Left lung (tissue), 10 donors: ENCODE measurements around the gene PTTG1IP. TPM values are rescaled to one million over a fixed set of nuclear protein-coding genes. Genes with fewer than 3 reads are reported as not detected.

ENCODE experiments used
- ATAC-seq: fragments of 200-7000 bp; cut with Tn5 transposase; one replicate; pipeline ENCODE4 v1.9.1; 2020; ENCODE audit warnings: moderate library complexity
- DNase-seq, 4 donors: peaks; one replicate each; pipeline ENCODE4 v3.0.0-alpha.2; 2013 to 2020
- H3K27ac ChIP-seq, 2 donors: fragments of 200-600 bp; sonication (generic) in 1 of 2; one replicate each; pipeline versions ENCODE4 v1.5.0 to v1.8.0; 2020 to 2021
- H3K27me3 ChIP-seq, 2 donors: fragments of 200-600 bp; sonication (generic) in 1 of 2; one replicate each; pipeline versions ENCODE4 v1.5.0 to v1.8.0; 2020 to 2021
- H3K36me3 ChIP-seq, 2 donors: fragments of 200-600 bp; sonication (generic) in 1 of 2; one replicate each; pipeline versions ENCODE4 v1.5.0 to v1.8.0; 2020 to 2021
- H3K4me1 ChIP-seq, 2 donors: fragments of 200-600 bp; one replicate each; pipeline ENCODE4 v1.8.0; 2021
- H3K4me3 ChIP-seq, 2 donors: fragments of 200-600 bp; sonication (generic) in 1 of 2; one replicate each; pipeline versions ENCODE4 v1.5.0 to v1.8.0; 2020 to 2021; ENCODE audit warnings: mild to moderate bottlenecking in 1 of 2
- H3K9me3 ChIP-seq, 2 donors: fragments of 200-600 bp; sonication (generic) in 1 of 2; one replicate each; pipeline versions ENCODE4 v1.5.0 to v1.8.0; 2020 to 2021
- CTCF ChIP-seq, 2 donors: fragments of 200-600 bp; sonication (generic) in 1 of 2; IDR thresholded peaks; one replicate each; pipeline versions ENCODE4 v1.5.0 to v1.8.0; 2021; ENCODE audit warnings: antibody characterized with exemption in 2 of 2
- intact Hi-C, 2 donors: fragments of 100-400 bp; cut with DNase I; formaldehyde crosslinking; loops; one replicate each; pipeline versions ENCODE4 v1.11.2 to v1.14.2; 2022
- polyA plus RNA-seq, 6 donors: library from polyadenylated mRNA; unstranded; fragments of 120-200 nt; gene quantifications; one replicate each; pipeline ENCODE4 v1.2.1, GENCODE V29; 2013; ENCODE audit not compliant: insufficient read length in 6 of 6
- total RNA-seq, 2 donors: library from RNA; stranded (reverse); fragmentation: NEBNext Ultra II Directional; extraction: Animal tissue kit (Norgen Biotek cat#: 25700); gene quantifications; one replicate each; pipeline ENCODE4 v1.2.1, GENCODE V29; 2021
- donor health status: DM: no; HTN: yes; CAD: no.
- donor health status: DM: no; HTN: no; CAD: no.

Gene PTTG1IP
- total and polyA plus RNA-seq, 8 donors, result 195 to 263 (median 217) TPM

GRCh38 chr21:44831227-44831860 is 42.1 kb downstream of the PTTG1IP start:
- Histone ChIP-seq H3K4me1 (no peaks in the 10 kb centered on the region), H3K27me3 (peaks cover 0 to 5% of the 10 kb centered on the region in 2 donors), H3K36me3 (no peaks in the 10 kb centered on the region), H3K27ac (no peak overlapping the region), H3K4me3 (no peak overlapping the region), H3K9me3 (peaks cover 0 to 17% of the 10 kb centered on the region in 2 donors)
- intact Hi-C loops, result no loop called here
- no peak for TF ChIP-seq CTCF (IDR thresholded peaks at IDR 0.05)
- DNase-seq (peak in 1 of 4 donors; percentile 2), ATAC-seq (no peak)

- no peak for TF ChIP-seq CTCF (IDR thresholded peaks at IDR 0.05)
- Histone ChIP-seq H3K27ac (no peak overlapping the region), H3K4me3 (no peak overlapping the region), H3K9me3 (peaks cover 0 to 17% of the 10 kb centered on the region in 2 donors), H3K27me3 (peaks cover 0 to 2% of the 10 kb centered on the region in 2 donors), H3K4me1 (no peaks in the 10 kb centered on the region), H3K36me3 (no peaks in the 10 kb centered on the region)
- DNase-seq (peak in 1 of 4 donors; percentile 4), ATAC-seq (no peak)
- intact Hi-C loops, result no loop called here
These were observed 43.9 kb downstream of the PTTG1IP start for GRCh38 chr21:44829507-44830092.

DNA sequence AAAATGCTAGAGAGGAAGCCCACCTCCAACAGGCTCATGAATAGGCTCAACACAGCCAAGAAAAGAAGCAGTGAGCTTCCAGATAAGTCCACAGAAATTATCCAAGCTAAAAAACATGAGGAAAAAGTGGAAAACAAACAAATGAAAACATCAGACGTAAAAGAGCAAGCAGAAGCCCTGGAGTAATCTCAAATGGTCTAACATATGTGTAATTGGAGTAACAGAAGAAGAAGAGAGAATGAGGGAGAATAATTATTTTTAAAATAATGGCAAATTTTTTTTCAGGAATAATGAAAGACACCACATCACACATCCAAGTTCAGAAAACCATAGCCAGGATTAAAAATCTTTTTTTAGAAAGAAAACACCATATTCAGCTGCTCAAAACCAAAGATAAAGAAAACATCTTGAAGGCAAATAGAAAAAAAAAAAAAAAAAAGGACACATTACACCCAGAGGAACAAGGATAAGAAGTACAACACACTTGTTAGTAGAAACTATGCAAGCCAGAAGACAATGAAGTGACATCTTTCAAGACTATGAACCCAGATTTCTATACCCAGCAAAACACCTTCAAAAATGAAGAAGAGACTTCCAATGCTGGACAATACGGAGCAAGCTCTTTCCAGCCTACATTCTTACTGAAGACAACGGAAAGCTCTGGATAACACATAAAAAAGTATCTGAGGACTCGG is 45.0 kb downstream of the PTTG1IP start:
- no peak overlapping the region for H3K27ac ChIP-seq
- no peaks in the 10 kb centered on the region for H3K27me3 ChIP-seq
- no peak for TF ChIP-seq CTCF (IDR thresholded peaks at IDR 0.05)
- ATAC-seq (no peak), DNase-seq (no peak)
- no peaks in the 10 kb centered on the region for H3K36me3 ChIP-seq
- peaks cover 0 to 20% of the 10 kb centered on the region in 2 donors for H3K9me3 ChIP-seq
- no peak overlapping the region for H3K4me3 ChIP-seq
- no peaks in the 10 kb centered on the region for H3K4me1 ChIP-seq
- intact Hi-C loops, result no loop called here

- peaks cover 0 to 9% of the 10 kb centered on the region in 2 donors for H3K4me1 ChIP-seq
- H3K4me3 ChIP-seq, result no peak overlapping the region
- H3K36me3 ChIP-seq, result no peaks in the 10 kb centered on the region
- ATAC-seq, result no peak
- TF ChIP-seq CTCF (IDR thresholded peaks at IDR 0.05), result no peak
- H3K27me3 ChIP-seq, result no peaks in the 10 kb centered on the region
- no peak overlapping the region for H3K27ac ChIP-seq
- H3K9me3 ChIP-seq, result peaks cover 0 to 41% of the 10 kb centered on the region in 2 donors
- intact Hi-C loops, result no loop called here
- DNase-seq, result peak in 1 of 4 donors; percentile 5
These were observed 50.3 kb downstream of the PTTG1IP start for GRCh38 chr21:44823179-44823660.
